GM23338 (cell line): ENCODE results near the gene FKBP8. TPM values are rescaled to one million over a fixed set of nuclear protein-coding genes. Genes with fewer than 3 reads are reported as not detected.
A peak's percentile ranks its signal among the peaks of the same experiment; 100 is the strongest.

ENCODE experiments used
- ATAC-seq: fragments of 200-7000 bp; cut with Tn5 transposase; 3 replicates; pipeline ENCODE4 v1.9.1; 2020
- DNase-seq: peaks from one replicate; pipeline ENCODE4 v3.0.0-alpha.2; 2015; ENCODE audit warnings: low spot score
- H2AFZ ChIP-seq: fragments of 200-600 bp; sonication (generic); 2 replicates; pipeline ENCODE4 v1.8.0; 2016; ENCODE audit warnings: antibody characterized with exemption, mild to moderate bottlenecking, moderate library complexity
- H3F3A ChIP-seq: fragments of 200-600 bp; sonication (generic); replicated peaks from 2 replicates; pipeline ENCODE4 v1.8.0; 2017; ENCODE audit warnings: antibody characterized with exemption, mixed run types, low read depth
- H3K27ac ChIP-seq: fragments of 200-600 bp; sonication (generic); 2 replicates; pipeline ENCODE4 v1.6.1; 2016; ENCODE audit warnings: low read depth
- H3K27me3 ChIP-seq: fragments of 200-600 bp; sonication (generic); 2 replicates; pipeline ENCODE4 v1.8.0; 2016; ENCODE audit warnings: mild to moderate bottlenecking, mixed run types, moderate library complexity; ENCODE audit not compliant: insufficient read depth
- H3K36me3 ChIP-seq: fragments of 200-600 bp; sonication (generic); 2 replicates; pipeline ENCODE4 v1.8.0; 2016; ENCODE audit warnings: mild to moderate bottlenecking; ENCODE audit not compliant: insufficient read depth
- H3K4me1 ChIP-seq: fragments of 200-600 bp; sonication (generic); 2 replicates; pipeline ENCODE4 v1.8.0; 2016; ENCODE audit warnings: mild to moderate bottlenecking, moderate library complexity; ENCODE audit not compliant: insufficient read depth
- H3K4me2 ChIP-seq: fragments of 200-600 bp; sonication (generic); 2 replicates; pipeline ENCODE4 v1.7.1; 2017; ENCODE audit warnings: mixed run types
- H3K4me3 ChIP-seq: fragments of 200-600 bp; sonication (generic); 2 replicates; pipeline ENCODE4 v1.6.1; 2016; ENCODE audit warnings: mixed run types
- H3K79me2 ChIP-seq: fragments of 200-600 bp; sonication (generic); replicated peaks from 2 replicates; pipeline ENCODE4 v1.8.0; 2017; ENCODE audit warnings: mild to moderate bottlenecking; ENCODE audit not compliant: insufficient read depth
- H3K9me2 ChIP-seq: fragments of 200-600 bp; sonication (generic); 2 replicates; pipeline ENCODE4 v1.8.0; 2017; ENCODE audit not compliant: insufficient read depth
- H4K20me1 ChIP-seq: fragments of 200-600 bp; sonication (generic); replicated peaks from 2 replicates; pipeline ENCODE4 v1.8.0; 2017; ENCODE audit warnings: mild to moderate bottlenecking; ENCODE audit not compliant: insufficient read depth
- H3K27ac Mint-ChIP-seq: 2 replicates; pipeline ENCODE4 v1.8.0; 2020; ENCODE audit warnings: inconsistent platforms, mild to moderate bottlenecking, moderate library complexity, mixed read lengths
- H3K27me3 Mint-ChIP-seq: 3 replicates; pipeline ENCODE4 v1.8.0; 2022; ENCODE audit warnings: low read depth, mild to moderate bottlenecking, moderate library complexity, mixed read lengths, inconsistent platforms; ENCODE audit not compliant: insufficient read depth, poor library complexity
- H3K36me3 Mint-ChIP-seq: 3 replicates; pipeline ENCODE4 v1.8.0; 2021; ENCODE audit warnings: low read depth, mild to moderate bottlenecking, inconsistent platforms, moderate library complexity, mixed read lengths
- H3K4me1 Mint-ChIP-seq: 3 replicates; pipeline ENCODE4 v1.8.0; 2020; ENCODE audit warnings: mild to moderate bottlenecking, inconsistent platforms, mixed read lengths
- H3K4me3 Mint-ChIP-seq: 3 replicates; pipeline ENCODE4 v1.8.0; 2021; ENCODE audit warnings: moderate library complexity, mild to moderate bottlenecking, inconsistent platforms, mixed read lengths
- H3K9me3 Mint-ChIP-seq: 3 replicates; pipeline ENCODE4 v1.8.0; 2020; ENCODE audit warnings: moderate library complexity, mild to moderate bottlenecking, inconsistent platforms, mixed read lengths
- CREB1 ChIP-seq: fragments of 250-450 bp; sonication (Bioruptor Pico); IDR thresholded peaks from 2 replicates; pipeline ENCODE4 v1.5.0; 2020; ENCODE audit warnings: low read depth, mild to moderate bottlenecking, moderate library complexity
- EZH2 ChIP-seq: fragments of 200-600 bp; sonication (generic); IDR thresholded peaks from one replicate; pipeline ENCODE4 v1.8.0; 2017; ENCODE audit warnings: antibody characterized with exemption, mild to moderate bottlenecking, low read depth; ENCODE audit not compliant: unreplicated experiment
- JUNB ChIP-seq: IDR thresholded peaks from one replicate; pipeline ENCODE4 v1.6.1; 2016; ENCODE audit warnings: antibody characterized with exemption; ENCODE audit not compliant: unreplicated experiment
- NANOG ChIP-seq: IDR thresholded peaks from 2 replicates; pipeline ENCODE4 v1.6.1; 2016; ENCODE audit warnings: antibody characterized with exemption, borderline replicate concordance
- POLR2AphosphoS5 ChIP-seq: IDR thresholded peaks from 2 replicates; pipeline ENCODE4 v1.6.1; 2016; ENCODE audit warnings: antibody characterized with exemption, low read depth
- REST ChIP-seq: IDR thresholded peaks from one replicate; pipeline ENCODE4 v1.6.1; 2018; ENCODE audit warnings: antibody characterized with exemption; ENCODE audit not compliant: unreplicated experiment
- STAT1 ChIP-seq: IDR thresholded peaks from one replicate; pipeline ENCODE4 v1.6.1; 2016; ENCODE audit warnings: antibody characterized with exemption; ENCODE audit not compliant: unreplicated experiment
- ZNF114 ChIP-seq: fragments of 250-450 bp; sonication (Bioruptor Pico); IDR thresholded peaks from 2 replicates; pipeline ENCODE4 v1.5.0; 2020; ENCODE audit warnings: mild to moderate bottlenecking, moderate library complexity
- ZNF331 ChIP-seq: fragments of 250-450 bp; sonication (Bioruptor Pico); IDR thresholded peaks from 2 replicates; pipeline ENCODE4 v1.5.0; 2020; ENCODE audit warnings: low read depth, mild to moderate bottlenecking, moderate library complexity
- ZNF462 ChIP-seq: fragments of 250-450 bp; sonication (Bioruptor Pico); IDR thresholded peaks from 2 replicates; pipeline ENCODE4 v1.5.0; 2020; ENCODE audit warnings: mild to moderate bottlenecking, moderate library complexity
- polyA plus RNA-seq: library from polyadenylated mRNA; unstranded; fragments of >200 nt; fragmentation: Nextera tagmentation; extraction: Ambion mirVana; gene quantifications from 2 replicates; pipeline ENCODE4 v1.2.1, GENCODE V29; 2016
- total RNA-seq: library from RNA; depleted of rRNA; stranded (reverse); fragments of >200 nt; shearing (Covaris generic); gene quantifications from 2 replicates; pipeline ENCODE4 v1.2.3, GENCODE V29; 2014

FKBP8 gene
- total and polyA plus RNA-seq, 2 experiments from 2014 or later = 158 to 367 TPM

- peak; percentile 22 for ATAC-seq
- peak overlapping the region; percentile 74; the same call in 1 of the 2 replicates for H3K27ac Mint-ChIP-seq
- H3K4me1 Mint-ChIP-seq = peaks cover 10% of the 10 kb centered on the region
- H3K36me3 Mint-ChIP-seq = peaks cover 46% of the 10 kb centered on the region
- H2AFZ ChIP-seq = no peak overlapping the region
- H3F3A ChIP-seq = peaks cover 23% of the 10 kb centered on the region
- H3K36me3 ChIP-seq = peaks cover 16% of the 10 kb centered on the region
- H4K20me1 ChIP-seq = no peaks in the 10 kb centered on the region
- no peaks in the 10 kb centered on the region; the same call in 1 of the 3 replicates for H3K9me3 Mint-ChIP-seq
- no peaks in the 10 kb centered on the region for H3K4me1 ChIP-seq
- H3K4me3 ChIP-seq = peak overlapping the region; percentile 66
- H3K27me3 Mint-ChIP-seq = peaks cover 6% of the 10 kb centered on the region
- H3K79me2 ChIP-seq = peaks cover 9% of the 10 kb centered on the region
- no peaks in the 10 kb centered on the region for H3K27me3 ChIP-seq
- no peaks in the 10 kb centered on the region for H3K9me2 ChIP-seq
- H3K4me3 Mint-ChIP-seq = peak overlapping the region; percentile 89
- TF ChIP-seq ZNF331 (CRISPR knock-in tag) (no peak), NANOG (no peak), ZNF462 (CRISPR knock-in tag) (no peak), ZNF114 (CRISPR knock-in tag) (no peak), JUNB (no peak), STAT1 (no peak), POLR2AphosphoS5 (no peak), REST (no peak), CREB1 (no peak), EZH2 (no peak)
- H3K4me2 ChIP-seq = peak overlapping the region; percentile 86
- H3K27ac ChIP-seq = 0 out of 2 replicates have a peak overlapping the region, but pooled peaks have one; percentile 26
- peak; percentile 62 for DNase-seq
These were observed 1.1 kb downstream of the FKBP8 start for GRCh38 chr19:18541992-18542940.
